Subcutaneous preadipocyte (primary cell): Measurements from ENCODE around the gene PLEKHG3. TPM values are rescaled to one million over a fixed set of nuclear protein-coding genes. Genes with fewer than 3 reads are reported as not detected.

ENCODE experiments used
- total RNA-seq: library from RNA; depleted of rRNA; stranded (reverse); fragments of >200 nt; gene quantifications from 2 replicates; pipeline ENCODE4 v1.2.3, GENCODE V29; 2012

PLEKHG3 gene
- 0.73 and 2.7 TPM in 2 replicates for total RNA-seq

GRCh38 chr14:64704143-64704742, at the start of gene PLEKHG3:
TSS of gene PLEKHG3 (plus strand) at chr14:64704424. CDS start at chr14:64727632, 23,208 bp downstream.

Other genes starting within 250 kb of the PLEKHG3 start
- under 0.01 and 0.20 TPM in 2 replicates for gene AKAP5, start 238.9 kb upstream of the PLEKHG3 start, total RNA-seq
- 6.2 and 7.2 TPM in 2 replicates for gene ZBTB25, start 200.6 kb upstream of the PLEKHG3 start, total RNA-seq
- gene ZBTB1, start 199.7 kb upstream of the PLEKHG3 start, total RNA-seq: 35.3 and 40.3 TPM in 2 replicates
- 0.73 and 1.2 TPM in 2 replicates for gene HSPA2, start 163.7 kb upstream of the PLEKHG3 start, total RNA-seq
- gene PPP1R36, start 154.5 kb upstream of the PLEKHG3 start, total RNA-seq: 0.20 TPM in 1 of 2 replicates, not detected in the other
- not detected in 2 replicates for gene SPTB, start 175.5 kb downstream of the PLEKHG3 start, total RNA-seq
- gene CHURC1, start 210.0 kb downstream of the PLEKHG3 start, total RNA-seq: 31.5 and 63.9 TPM in 2 replicates
- not detected in 2 replicates for gene GPX2, start 238.3 kb downstream of the PLEKHG3 start, total RNA-seq